ENCODE results near the gene RNF224.
A peak's percentile ranks its signal among the peaks of the same experiment; 100 is the strongest.
"Not testable (repeated sequence)": the region's sequence is repeated elsewhere in the genome, so short reads cannot be mapped to it uniquely, and the experiment has no call there.

The RNF224 gene

DNA sequence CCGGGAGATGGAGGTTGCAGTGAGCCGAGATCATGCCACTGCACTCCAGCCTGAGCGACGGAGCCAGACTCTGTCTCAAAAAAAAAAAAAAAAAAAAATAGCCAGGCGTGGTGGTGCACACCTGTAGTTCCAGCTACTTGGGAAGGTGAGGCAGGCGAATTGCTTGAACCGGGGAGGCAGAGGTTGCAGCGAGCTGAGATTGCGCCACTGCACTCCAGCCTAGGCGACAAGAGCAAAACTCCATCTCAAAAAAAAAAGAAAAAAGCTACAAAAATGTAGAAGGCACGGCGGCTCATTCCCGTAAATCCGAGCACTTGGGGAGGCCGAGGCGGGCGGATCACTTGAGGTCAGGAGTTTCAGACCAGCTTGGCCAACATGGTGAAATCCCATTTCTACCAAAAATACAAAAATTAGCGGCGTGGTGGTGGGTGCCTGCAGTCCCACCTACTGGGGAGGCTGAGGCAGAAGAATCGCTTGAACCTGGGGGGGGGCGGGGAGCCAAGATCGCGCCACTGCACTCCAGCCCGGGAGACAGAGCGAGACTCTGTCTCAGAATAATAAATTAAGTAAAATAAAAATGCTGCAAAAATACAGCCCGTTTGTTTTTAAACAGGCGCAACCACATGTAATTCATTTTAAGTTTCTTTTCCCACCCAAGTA lies 12.4 kb downstream of the RNF224 start:
- in situ Hi-C loops (cut with MboI; ENCODE audit: low sequenced_read_pairs), result loop anchor here (25.0 kb wide), 1 partner anchor 452 kb away; the partner anchor contains the start of genes CCDC183 and TMEM141
- peak overlapping the region; percentile 81 for H3K4me3 ChIP-seq
- not testable (repeated sequence) for DNase-seq (ENCODE audit: low spot score in 2 of 2); H3K27me3 ChIP-seq (ENCODE audit: low read depth); H3K9me3 ChIP-seq
- peaks cover 30% of the 10 kb centered on the region for H3K36me3 ChIP-seq (replicated peaks)
- H3K4me1 ChIP-seq, result peaks cover 11% of the 10 kb centered on the region

DNA sequence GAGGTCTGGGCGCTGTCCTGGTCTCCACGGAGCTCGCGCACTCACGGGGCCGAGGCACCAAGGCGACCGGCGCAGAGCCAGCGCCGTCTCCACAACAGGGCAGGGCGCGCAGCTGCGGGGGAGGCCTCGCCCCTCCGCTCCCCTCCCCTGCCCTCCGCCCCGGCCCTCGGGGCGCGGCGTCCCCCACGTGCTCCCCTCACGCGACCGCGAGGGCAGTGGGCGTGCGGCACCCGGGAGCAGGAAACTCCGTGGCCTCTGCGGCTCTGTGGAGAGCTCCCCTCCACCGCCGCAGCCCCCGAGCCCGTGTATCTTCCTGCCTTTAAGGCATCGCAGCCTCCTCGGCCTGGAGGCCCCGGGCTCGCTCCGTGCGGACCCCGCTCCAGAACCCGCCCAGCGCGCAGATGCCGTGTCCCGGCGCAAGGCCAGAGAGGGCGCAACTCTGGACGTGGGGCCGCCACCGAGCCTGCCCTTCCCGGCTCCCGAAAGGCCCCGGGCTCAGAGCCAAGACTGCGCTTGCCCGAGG lies 13.1 kb downstream of the RNF224 start:
- DNase-seq (ENCODE audit: low spot score in 2 of 2), result peak in 1 of 2 experiments; percentile 71

GRCh38 chr9:137240841-137241489 lies 13.7 kb downstream of the RNF224 start, which contains the start of gene TUBB4B:
TUBB4B (plus strand) TSS chr9:137241287; CDS start chr9:137241361, 74 bp downstream.
- Histone ChIP-seq H3K36me3 (replicated peaks) (peaks cover 30% of the 10 kb centered on the region), H3K4me1 (peaks cover 11% of the 10 kb centered on the region), H3K4me3 (peak within 1 kb of the TSS; percentile 82), H3K9me3 (no peaks in the 10 kb centered on the region), H3K27me3 (ENCODE audit: low read depth) (no peaks in the 10 kb centered on the region)
- in situ Hi-C loops (cut with MboI; ENCODE audit: low sequenced_read_pairs), result loop anchor here (25.0 kb wide), 1 partner anchor 454 kb away; the partner anchor contains the start of genes CCDC183 and TMEM141
- DNase-seq (ENCODE audit: low spot score in 2 of 2), result peak; percentile 99

More for the DNA sequence above, 13.1 kb downstream of the RNF224 start:
- Histone ChIP-seq H3K36me3 (replicated peaks) (peaks cover 30% of the 10 kb centered on the region), H3K9me3 (no peaks in the 10 kb centered on the region), H3K27me3 (ENCODE audit: low read depth) (no peaks in the 10 kb centered on the region), H3K4me1 (peaks cover 11% of the 10 kb centered on the region), H3K4me3 (peak overlapping the region; percentile 81)
- in situ Hi-C loops (cut with MboI; ENCODE audit: low sequenced_read_pairs), result loop anchor here (25.0 kb wide), 1 partner anchor 453 kb away; the partner anchor contains the start of genes CCDC183 and TMEM141

GRCh38 chr9:137241490-137242268 lies 14.4 kb downstream of the RNF224 start:
- DNase-seq (ENCODE audit: low spot score in 2 of 2), result no peak
- Histone ChIP-seq H3K9me3 (no peaks in the 10 kb centered on the region), H3K4me1 (peaks cover 10% of the 10 kb centered on the region), H3K27me3 (ENCODE audit: low read depth) (no peaks in the 10 kb centered on the region), H3K36me3 (replicated peaks) (peaks cover 30% of the 10 kb centered on the region), H3K4me3 (peak overlapping the region; percentile 82)
- in situ Hi-C loops (cut with MboI; ENCODE audit: low sequenced_read_pairs), result loop anchor here (25.0 kb wide), 1 partner anchor 454 kb away; the partner anchor contains the start of genes CCDC183 and TMEM141

DNA sequence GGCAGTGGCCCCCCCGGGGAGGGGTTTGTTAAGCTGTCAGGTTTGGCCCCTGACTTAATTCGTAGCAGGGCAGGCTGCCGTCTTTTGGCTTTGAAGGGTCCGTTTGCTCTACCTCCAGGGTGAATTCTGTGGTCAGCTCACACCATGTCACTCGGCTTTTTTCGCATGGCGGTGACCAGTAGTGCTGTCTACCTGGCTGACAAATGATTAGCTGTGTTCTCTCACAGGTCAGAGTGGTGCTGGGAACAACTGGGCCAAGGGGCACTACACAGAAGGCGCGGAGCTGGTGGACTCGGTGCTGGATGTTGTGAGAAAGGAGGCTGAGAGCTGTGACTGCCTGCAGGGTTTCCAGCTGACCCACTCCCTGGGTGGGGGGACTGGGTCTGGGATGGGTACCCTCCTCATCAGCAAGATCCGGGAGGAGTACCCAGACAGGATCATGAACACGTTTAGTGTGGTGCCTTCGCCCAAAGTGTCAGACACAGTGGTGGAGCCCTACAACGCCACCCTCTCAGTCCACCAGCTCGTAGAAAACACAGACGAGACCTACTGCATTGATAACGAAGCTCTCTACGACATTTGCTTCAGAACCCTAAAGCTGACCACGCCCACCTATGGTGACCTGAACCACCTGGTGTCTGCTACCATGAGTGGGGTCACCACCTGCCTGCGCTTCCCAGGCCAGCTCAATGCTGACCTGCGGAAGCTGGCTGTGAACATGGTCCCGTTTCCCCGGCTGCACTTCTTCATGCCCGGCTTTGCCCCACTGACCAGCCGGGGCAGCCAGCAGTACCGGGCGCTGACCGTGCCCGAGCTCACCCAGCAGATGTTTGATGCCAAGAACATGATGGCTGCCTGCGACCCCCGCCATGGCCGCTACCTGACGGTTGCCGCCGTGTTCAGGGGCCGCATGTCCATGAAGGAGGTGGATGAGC lies 15.2 kb downstream of the RNF224 start:
- H3K9me3 ChIP-seq, result no peaks in the 10 kb centered on the region
- peaks cover 30% of the 10 kb centered on the region for H3K36me3 ChIP-seq (replicated peaks)
- H3K4me1 ChIP-seq, result peaks cover 6% of the 10 kb centered on the region
- H3K4me3 ChIP-seq, result peak overlapping the region; percentile 82
- in situ Hi-C loops (cut with MboI; ENCODE audit: low sequenced_read_pairs), result loop anchor here (25.0 kb wide), 1 partner anchor 455 kb away; the partner anchor contains the start of genes CCDC183 and TMEM141
- DNase-seq (ENCODE audit: low spot score in 2 of 2), result no peak
- H3K27me3 ChIP-seq (ENCODE audit: low read depth), result no peaks in the 10 kb centered on the region

GRCh38 chr9:137243266-137243625 lies 15.9 kb downstream of the RNF224 start:
- DNase-seq (ENCODE audit: low spot score in 2 of 2); H3K27me3 ChIP-seq (ENCODE audit: low read depth); H3K9me3 ChIP-seq; H3K4me1 ChIP-seq; H3K4me3 ChIP-seq: not testable (repeated sequence)
- in situ Hi-C loops (cut with MboI; ENCODE audit: low sequenced_read_pairs), result loop anchor here (25.0 kb wide), 1 partner anchor 456 kb away; the partner anchor contains the start of genes CCDC183 and TMEM141
- peaks cover 30% of the 10 kb centered on the region for H3K36me3 ChIP-seq (replicated peaks)

DNA sequence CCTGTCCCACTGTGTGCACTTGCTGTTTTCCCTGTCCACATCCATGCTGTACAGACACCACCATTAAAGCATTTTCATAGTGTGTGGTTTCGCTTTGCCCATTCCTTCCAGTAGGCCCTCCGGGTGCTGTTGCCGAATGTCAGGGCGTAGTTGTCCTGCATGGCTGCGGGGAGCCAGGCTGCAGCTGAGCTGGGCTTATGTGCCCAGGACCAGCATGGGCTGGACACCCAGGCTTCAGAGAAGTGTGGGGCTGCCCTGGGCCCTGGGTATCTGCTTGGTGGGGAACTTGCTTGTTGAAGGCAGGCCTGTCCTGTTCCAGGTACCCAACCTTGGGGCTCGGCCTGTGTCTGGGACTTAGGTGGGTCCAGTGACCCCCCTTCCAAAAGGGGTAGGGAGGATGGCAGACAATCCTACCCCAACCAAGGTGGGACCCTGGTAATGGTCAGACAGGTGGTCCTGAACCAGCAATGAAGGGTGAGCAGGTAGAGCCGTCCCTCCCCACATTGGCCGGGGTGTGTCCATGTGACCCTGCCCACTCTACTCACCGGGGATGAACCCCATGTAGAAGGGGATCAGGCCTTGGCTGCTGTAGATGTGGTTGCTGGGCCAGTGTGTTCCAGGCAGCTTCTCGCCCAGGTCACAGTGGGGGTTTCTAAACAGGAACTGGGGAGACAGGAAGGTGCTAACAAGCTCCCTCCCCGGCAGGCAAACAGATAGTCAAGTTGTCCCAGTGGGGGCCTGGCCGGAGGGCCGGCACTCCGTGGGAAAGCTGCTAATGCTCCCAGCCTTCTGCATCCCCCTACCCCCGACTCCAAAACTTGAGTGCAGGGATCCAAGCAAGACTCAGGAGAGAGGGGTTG lies 16.6 kb downstream of the RNF224 start:
- Histone ChIP-seq H3K9me3 (no peaks in the 10 kb centered on the region), H3K4me3 (no peak overlapping the region), H3K36me3 (replicated peaks) (peaks cover 27% of the 10 kb centered on the region), H3K27me3 (ENCODE audit: low read depth) (no peaks in the 10 kb centered on the region), H3K4me1 (peaks cover 4% of the 10 kb centered on the region)
- DNase-seq (ENCODE audit: low spot score in 2 of 2), result no peak
- in situ Hi-C loops (cut with MboI; ENCODE audit: low sequenced_read_pairs), result loop anchor here (25.0 kb wide), 1 partner anchor 457 kb away; the partner anchor contains the start of genes CCDC183 and TMEM141

DNA sequence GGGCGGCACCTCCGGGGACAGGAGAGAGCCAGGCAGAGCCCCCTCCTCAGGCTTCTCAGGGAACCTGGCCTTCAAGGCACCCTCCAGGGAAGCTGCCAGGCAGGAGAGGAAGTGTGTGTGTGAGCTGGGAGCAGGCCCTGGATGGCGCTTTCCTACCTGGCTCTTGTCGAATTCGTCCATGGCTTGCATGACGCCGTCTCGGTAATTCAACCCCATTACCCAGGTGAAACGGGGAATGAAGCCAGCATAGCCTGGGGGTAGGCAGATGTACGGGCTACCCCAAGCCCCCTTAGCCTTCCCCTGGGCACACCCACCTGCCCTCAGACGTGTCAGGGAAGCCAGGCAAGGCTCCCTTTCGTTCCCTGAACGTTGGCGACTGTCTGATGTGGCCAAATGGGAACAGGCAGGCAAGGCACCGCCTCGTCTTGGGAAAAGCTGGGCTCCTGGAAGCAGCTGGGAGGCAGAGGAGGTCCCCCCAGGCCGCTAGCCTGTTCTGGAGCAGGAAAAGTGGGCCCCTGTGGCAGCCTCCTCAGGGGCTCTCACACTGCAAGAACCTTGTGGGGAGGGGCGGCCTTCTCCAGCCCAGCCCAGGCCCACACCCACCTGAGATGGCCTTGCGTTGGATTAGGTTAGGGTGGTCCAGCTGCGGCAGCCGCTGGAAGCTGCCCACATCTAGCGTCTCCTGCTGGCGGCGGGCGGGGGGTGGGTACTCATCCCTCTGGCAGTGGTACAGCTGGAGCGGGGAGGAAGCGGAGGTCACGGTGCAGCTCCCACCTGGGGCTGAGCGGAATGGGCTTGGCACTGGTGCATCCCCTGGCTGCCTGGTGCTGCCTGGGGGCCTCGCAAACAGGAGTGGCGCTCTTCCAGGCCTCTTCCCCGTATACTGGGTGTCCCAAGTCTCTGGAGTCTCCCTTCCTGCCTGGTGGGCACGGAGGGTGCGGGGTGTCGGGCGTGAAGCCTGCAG lies 17.5 kb downstream of the RNF224 start:
- H3K4me1 ChIP-seq, result no peaks in the 10 kb centered on the region; the same call in none of the 2 replicates
- no peak for DNase-seq (ENCODE audit: low spot score in 2 of 2)
- in situ Hi-C loops (cut with MboI; ENCODE audit: low sequenced_read_pairs), result loop anchor here (25.0 kb wide), 1 partner anchor 457 kb away; the partner anchor contains the start of genes CCDC183 and TMEM141

GRCh38 chr9:137245450-137246421 lies 18.4 kb downstream of the RNF224 start:
- no peaks in the 10 kb centered on the region for H3K9me3 ChIP-seq
- no peak overlapping the region for H3K4me3 ChIP-seq
- in situ Hi-C loops (cut with MboI; ENCODE audit: low sequenced_read_pairs), result loop anchor here (25.0 kb wide), 1 partner anchor 458 kb away; the partner anchor contains the start of genes CCDC183 and TMEM141
- no peaks in the 10 kb centered on the region; the same call in none of the 2 replicates for H3K4me1 ChIP-seq
- DNase-seq (ENCODE audit: low spot score in 2 of 2), result no peak
- no peaks in the 10 kb centered on the region for H3K27me3 ChIP-seq (ENCODE audit: low read depth)
- H3K36me3 ChIP-seq (replicated peaks), result peaks cover 26% of the 10 kb centered on the region

More for the DNA sequence above, 17.5 kb downstream of the RNF224 start:
- H3K36me3 ChIP-seq (replicated peaks), result peaks cover 26% of the 10 kb centered on the region
- H3K27me3 ChIP-seq (ENCODE audit: low read depth), result no peaks in the 10 kb centered on the region
- H3K9me3 ChIP-seq, result no peaks in the 10 kb centered on the region
- H3K4me3 ChIP-seq, result no peak overlapping the region
